Measurements from ENCODE around the gene PSMF1.
"Not testable (repeated sequence)": the region's sequence is repeated elsewhere in the genome, so short reads cannot be mapped to it uniquely, and the experiment has no call there.

The PSMF1 gene

DNA sequence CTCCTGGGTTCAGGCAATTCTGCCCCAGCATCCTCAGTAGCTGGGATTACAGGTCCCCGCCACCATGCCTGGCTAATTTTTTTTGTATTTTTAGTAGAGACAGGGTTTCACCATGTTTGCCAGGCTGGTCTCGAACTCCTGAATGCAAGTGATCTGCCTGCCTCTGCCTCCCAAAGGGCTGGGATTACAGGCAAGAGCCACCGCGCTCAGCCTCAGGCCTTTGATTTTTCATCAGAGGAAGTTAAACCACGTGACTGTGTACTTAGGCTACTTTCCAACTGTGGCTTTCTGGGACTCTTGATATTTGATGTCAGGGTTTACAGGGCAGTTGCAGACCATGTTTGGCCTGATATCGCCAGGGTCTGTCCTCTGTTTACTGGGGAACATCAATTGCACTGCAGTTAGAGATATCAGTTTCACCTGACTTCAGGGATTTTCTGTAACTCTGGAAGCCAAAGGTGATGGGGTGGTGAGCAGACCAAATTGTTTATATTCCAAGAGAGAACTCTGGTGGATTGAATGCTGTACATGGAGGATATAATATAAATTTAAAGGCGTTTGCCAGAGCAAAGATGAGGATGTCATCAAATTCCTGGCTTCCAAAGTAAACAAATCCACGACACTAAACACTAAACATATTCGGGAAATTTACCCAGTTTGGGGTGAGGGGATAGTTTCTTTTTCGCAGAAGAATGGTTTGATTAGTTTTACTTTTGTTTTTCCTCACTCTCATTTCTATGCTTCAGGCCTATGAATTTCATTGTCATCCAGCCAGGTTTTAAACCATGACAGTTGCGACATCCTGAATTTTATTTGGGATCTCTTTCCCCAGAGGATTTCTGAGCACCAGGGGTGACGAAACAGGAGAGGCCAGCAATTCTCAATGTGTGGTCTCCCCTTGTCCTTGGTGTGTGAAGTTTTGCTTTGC, 4.2 kb downstream of the PSMF1 start:
- DNase-seq (ENCODE audit: low spot score): no peak

DNA sequence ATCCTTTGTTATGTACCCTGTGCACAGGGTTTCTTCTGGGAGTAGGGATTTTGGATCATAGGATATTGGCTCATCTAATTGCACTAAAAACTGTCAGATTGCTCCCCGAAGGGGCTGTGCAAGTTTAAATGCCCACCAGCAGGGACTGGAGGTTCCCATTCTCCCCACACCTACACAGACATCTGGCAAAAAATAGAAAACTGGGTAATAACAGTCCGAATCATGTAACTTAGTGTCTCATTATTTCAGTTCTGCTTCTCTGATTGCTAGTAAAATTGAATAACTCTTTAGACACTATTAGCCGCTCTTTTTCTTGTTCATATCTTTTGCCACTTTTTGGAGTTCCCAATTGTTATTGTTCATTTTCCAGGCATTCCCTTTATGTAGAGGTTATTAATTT, 5.3 kb downstream of the PSMF1 start:
- DNase-seq (ENCODE audit: low spot score): no peak

DNA sequence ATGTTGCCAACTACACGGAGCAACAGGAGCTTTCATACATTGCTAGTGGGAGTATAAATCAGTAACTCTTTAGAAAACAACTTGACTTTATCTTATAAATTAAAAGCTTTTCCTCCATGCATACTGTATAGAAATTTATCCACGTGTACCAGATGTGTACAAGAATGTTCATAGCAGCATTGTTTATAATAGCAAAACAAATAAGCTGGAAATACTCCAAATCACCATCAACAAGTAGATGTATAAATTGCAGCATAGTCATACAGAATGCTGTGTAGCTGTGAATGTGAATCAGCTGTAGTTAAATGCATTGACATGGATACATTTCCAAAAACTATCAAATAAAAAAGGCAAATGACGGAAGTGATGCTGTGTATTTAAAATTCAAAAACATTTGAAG, 6.0 kb downstream of the PSMF1 start:
- DNase-seq (ENCODE audit: low spot score): no peak

DNA sequence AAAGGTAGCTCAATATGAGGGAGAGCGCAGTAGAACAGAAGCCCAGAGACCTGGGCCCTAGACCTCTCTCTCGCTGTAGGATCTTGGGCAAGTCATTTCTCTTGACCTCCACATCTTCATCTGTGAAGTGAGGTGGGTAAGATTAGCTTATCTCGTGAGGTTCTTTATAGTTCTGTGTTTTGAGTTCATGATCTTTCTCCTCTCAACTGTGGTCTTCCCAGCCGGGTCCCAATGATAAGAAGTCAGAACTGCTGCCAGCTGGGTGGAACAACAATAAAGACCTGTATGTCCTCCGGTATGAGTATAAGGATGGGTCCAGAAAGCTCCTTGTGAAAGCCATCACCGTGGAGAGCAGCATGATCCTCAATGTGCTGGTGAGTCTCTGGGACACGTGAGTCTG, 6.9 kb downstream of the PSMF1 start:
- no peak for DNase-seq (ENCODE audit: low spot score)

DNA sequence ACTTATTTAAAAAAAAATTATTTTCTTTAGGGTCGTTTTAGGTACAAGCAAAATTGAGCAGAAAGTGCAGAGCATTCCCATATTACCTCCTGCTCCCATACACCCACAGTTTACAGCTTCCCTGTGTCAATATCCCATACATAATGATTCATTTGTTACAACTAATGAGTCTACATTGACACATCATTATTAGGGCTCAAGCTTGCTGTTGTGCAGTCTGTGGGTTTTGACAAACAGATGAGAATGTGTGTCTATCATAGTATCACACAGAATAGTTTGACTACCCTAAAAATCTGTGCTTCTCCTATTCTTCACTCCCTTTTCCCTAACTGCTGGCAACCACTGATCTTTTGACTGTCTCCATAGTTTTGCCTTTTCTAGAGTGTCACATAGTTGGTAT, 9.4 kb downstream of the PSMF1 start:
- no peak for DNase-seq (ENCODE audit: low spot score)

DNA sequence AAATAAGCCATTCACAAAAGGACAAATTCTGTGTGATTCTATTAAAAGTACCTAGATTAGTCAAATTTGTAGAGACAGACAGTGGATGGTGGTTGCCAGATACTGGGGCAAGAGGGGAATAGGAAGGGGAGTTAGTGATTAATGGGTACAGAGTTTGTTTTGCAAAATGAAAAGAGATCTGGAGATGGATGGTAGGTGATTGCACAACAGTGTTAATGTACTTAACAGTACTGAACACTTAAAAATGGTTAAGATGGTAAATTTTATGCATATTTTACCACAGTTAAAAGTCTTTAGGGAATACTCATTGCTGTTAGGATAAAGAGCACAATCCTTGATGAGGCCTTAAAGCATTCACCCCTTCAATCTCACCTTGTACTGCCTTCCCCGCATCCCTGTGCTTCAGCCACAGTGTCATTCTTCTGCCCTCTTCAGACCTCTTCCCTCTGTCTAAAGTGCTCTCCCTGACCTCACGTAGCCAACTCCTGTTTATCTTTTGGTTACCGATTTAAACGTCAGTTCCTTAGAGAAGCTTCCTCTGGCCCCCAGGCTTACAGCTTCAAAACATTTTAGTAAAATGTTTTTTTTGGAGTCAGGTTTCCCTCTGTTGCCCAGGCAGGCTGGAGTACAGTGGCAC, 11.8 kb downstream of the PSMF1 start:
- no peak for DNase-seq (ENCODE audit: low spot score)

DNA sequence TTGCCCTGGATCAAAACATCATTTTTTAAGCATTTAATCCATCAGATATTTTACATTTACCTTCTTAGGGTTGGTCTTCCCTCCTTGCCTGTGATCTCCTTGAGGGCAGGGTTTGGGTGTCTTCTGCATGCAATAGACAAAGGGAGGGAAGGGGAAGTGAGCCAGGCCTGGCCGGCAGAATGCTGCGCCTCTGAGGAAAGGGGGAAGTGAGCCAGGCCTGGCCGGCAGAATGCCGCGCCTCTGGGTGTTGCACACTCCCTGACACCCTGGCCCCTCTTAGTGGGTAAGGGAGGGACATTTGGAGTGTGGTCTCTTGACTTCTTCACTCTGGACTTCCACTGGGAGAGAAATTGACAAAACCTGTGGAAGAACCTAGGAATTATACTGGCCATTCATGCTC, 12.4 kb downstream of the PSMF1 start:
- DNase-seq (ENCODE audit: low spot score): no peak

DNA sequence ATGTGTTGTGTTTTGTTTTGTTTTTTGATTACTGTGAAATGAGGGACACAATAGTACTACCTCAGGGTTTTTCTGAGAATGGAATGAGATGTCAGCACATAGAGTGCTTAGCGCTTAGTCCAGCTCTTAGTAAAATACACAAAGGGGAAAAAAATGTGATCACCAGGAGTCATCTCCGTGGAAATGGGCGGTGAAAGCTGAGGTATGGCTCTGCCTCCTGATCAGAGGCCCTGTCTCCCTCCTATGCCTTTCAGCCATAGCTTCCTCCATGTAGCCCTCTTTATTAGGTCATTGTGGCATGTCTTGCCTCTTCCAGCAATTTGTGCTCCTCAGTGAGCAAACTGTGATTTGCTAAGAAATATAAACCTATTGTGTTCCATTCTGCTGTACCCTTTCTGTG, 13.0 kb downstream of the PSMF1 start:
- no peak for DNase-seq (ENCODE audit: low spot score)

DNA sequence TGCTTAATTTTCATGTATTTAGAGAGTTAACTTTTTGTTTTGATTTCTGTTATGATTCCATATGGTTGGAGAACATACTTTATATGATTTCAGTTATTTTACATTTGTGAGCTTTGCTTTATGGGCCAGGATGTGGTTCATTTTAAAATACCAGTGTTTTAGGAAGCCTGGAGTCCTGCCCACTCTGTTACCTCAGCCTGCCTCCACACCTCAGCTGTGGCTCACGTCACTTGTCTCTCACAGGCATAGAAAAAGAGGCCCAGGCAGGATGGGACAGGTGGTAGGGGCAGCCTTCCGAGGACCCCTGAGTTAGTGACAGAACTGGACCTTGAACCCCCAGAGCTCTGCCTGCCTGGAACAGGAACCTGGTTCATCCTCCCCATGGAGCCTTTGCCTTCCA, 16.0 kb downstream of the PSMF1 start:
- DNase-seq (ENCODE audit: low spot score): no peak

DNA sequence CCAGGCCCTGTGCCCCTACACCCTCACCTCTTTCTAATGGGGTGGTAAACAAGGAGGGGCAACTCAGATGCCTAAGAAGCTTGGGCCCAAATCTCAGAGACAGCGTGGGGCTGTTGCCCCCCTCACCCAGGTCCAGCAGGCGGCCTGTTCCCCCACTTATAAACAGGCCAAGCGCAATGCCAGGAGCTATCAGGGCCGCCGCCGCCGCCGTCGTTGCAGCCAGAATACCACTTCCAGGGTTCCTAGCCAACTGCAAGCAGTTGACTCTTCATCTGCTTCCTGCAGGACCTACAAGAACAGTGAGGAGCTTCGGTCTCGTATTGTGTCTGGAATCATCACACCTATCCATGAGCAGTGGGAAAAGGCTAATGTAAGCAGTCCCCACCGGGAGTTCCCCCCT, 16.4 kb downstream of the PSMF1 start:
- no peak for DNase-seq (ENCODE audit: low spot score)

DNA sequence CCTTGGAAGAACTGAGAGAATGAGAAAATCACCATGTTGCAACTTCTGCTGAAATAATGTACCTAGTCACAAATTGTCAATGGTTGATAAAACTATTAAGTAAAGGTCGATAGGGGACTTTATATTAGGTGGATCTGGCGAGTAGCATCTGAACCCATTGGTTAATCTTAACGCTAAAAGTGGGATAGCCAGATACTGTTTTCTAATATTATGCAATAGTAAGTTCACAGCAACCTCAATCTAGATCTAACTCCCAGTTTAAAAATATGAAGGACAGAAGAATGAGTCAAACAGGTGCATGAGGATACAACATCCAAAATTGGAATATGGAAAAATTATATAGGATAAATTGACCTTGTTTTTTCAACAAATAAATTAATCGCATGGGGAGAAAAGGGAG, 18.8 kb downstream of the PSMF1 start:
- DNase-seq (ENCODE audit: low spot score): no peak

DNA sequence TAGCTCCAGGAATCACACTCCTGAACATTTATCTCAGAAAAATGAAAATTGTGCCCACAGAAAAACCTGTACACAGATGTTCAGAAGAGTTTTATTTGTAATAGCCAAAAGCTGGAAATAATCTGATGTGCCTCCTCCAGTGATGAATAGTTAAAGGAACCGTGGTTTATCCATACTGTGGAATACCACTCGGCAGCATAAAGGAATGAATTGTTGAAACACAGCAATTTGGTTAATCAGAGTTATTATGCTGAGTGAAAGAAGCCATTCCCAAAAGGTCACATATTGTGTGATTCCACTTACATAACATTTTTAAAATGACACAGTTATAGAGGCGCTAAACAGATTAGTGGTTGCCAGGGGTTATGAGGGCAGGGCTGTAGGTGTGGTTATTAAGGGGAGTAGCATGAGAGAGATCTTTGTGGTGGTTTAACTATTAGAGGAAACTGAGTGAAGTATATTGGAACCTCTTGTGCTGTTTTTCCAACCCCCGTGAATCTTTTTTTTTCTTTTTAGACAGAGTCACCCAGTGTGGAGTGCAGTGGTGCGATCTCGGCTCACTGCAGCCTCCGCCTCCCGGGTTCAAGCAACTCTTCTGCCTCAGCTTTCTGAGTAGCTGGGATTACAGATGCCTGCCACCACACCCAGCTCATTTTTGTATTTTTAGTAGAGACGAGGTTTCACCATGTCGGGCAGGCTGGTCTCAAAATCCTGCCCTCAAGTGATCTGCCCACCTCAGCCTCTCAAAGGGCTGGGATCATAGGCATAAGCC, 26.2 kb downstream of the PSMF1 start:
- DNase-seq (ENCODE audit: low spot score): no peak

DNA sequence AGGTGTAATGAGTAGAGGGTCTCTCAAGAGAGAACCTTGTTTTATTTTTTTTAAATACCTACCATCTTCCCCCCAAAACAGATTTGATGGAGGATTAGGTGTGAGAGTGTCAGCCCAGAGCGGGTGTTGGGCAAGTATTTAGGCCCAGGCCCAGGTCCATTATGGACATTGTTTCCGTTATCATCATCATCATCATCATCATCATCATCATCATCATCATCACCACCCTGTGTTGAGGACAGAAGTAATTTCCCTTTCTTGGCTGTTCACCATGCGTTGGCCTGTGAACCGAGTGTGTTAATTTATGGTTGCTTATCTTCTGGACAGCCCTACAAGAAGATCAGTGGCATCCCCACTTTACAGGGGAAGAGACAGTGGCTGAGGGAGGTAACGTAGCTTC, 28.6 kb downstream of the PSMF1 start:
- DNase-seq (ENCODE audit: low spot score): no peak

DNA sequence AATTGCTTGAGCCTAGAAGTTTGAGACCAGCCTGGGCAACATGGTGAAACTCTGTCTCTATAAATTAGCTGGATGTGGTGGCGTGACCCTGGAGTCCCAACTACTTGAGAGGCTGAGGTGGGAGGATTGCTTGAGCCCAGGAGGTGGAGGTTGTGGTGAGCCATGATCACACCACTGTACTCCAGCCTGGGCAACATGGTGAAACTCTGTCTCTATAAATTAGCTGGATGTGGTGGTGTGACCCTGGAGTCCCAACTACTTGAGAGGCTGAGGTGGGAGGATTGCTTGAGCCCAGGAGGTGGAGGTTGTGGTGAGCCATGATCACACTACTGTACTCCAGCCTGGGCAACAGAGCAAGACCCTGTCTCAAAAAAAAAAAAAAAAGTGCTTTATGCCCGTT, 31.4 kb downstream of the PSMF1 start:
- not testable (repeated sequence) for DNase-seq (ENCODE audit: low spot score)

DNA sequence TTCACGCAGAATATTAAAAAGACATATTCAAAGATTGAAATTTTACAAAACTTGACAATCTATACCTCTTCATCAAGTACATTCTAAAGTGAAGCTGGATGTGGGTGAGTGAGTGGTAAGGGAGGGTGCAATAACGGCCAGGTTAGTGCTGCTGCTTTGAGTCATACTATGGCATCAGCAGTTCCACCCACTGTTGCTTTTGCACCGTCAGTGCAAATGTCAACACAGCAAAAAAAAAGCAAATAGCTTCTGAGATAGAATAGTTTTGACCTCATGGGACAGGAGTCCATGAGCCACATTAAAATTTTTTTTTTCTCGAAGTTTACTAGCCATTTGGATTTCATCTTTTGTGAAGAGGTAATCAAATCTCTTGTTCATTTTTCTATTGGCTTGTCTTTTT, 31.8 kb downstream of the PSMF1 start:
- DNase-seq (ENCODE audit: low spot score): no peak

DNA sequence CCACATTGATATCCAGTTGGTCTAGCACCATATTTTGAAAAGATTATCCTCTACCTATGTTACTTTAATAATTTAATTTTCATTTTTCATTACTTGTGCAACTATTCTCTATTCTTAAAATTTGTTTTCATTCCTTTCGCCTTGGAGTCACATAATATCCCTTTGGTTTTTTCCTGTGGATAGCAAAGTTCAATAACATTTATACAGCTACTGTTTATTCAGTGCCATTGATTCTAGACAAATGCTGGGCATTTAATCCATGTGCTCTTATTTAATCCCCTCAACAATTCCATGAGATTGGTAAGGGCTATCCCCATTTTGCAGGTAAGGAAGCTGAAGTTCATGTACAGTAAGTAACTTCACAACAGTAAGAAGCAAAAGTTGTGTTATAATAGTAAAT, 32.6 kb downstream of the PSMF1 start:
- DNase-seq (ENCODE audit: low spot score): no peak

DNA sequence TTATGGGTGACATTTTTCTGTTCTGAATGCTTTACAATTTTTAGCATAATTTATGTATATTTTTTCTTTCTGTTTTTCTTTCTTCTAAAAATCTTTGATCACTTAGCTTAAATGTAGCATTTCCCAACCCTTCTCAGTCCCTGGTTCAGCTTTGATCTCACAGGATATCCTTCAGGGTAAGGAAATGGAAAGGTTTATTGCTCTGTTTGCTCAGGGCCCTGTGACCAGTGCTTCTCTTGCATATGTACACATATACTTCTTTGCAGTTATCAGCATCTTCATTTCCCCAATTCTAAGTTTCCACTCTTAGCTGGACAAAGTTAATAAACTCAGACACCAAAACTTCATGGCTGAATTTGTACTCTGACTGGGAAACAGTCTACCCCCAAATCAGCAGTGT, 35.8 kb downstream of the PSMF1 start:
- no peak for DNase-seq (ENCODE audit: low spot score)

DNA sequence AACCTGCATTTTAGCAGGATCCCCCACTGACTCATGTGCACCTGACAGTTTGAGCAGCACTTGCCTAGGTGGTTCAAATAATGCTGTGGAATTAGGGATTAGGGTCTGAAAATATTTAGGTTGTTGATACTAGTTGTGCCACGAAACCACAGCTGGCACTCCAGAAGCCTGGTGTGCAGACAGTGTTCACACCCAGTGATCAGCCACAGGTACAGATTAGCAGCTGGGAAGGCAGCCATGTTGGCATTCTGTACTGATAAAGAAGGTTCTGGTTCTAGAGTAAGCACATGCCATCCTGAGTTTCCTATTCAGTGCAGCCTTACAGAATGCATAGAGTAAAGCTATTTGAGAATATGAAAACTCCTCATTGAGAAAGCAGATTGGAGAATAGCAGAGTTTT, 36.3 kb downstream of the PSMF1 start:
- DNase-seq (ENCODE audit: low spot score): no peak

DNA sequence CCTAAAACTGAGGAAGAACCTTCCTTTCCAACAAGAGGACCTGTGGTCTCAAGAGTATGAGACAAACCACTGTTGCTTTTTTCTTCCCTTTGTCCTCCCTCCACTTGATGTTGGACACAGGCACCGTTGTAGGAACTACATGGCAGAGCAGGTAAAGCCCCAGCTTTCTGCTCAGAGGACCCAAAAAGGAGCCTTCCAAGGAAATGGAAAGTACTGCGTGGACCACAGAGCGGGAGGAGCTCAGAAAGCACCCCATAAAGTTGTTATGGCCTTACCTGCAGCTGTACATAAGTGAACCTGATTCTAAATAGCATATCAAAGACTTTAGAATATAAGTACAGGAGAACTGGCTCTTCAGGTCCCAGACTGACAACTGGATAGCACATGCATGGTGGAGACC, 36.9 kb downstream of the PSMF1 start:
- DNase-seq (ENCODE audit: low spot score): no peak

DNA sequence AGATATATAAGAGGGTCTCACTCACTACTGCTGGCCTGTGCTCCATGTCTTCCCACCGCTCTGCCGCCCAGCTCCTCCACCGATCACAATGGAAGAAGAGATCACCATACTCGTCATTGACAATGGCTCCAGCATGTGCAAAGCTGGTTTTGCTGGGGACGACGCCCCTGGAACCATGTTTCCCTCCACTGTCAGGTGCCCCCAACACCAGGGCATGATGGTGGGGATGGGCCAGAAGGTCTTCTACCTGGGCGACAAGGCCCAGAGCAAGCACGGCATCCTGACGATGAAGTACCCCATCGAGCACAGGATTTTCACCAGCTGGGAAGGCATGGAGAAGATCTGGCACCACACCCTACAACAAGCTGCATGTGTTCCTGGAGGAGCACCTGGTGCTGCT, 42.1 kb downstream of the PSMF1 start:
- no peak for DNase-seq (ENCODE audit: low spot score)

DNA sequence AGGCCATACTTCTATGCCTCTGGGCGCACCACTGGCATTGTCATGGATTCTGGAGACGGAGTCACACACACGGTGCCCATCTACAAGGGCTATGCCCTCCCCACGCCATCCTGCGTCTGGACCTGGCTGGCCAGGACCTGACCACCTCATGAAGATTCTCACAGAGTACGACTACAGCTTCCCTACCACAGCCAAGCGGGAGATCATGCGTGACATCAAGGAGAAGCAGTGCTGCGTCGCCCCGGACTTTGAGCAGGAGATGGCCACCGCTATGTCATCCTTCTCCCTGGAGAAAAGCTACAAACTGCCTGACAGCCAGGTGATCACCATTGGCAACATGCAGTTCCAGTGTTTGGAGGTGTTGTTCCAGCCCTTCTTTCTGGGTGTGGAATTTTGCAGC, 42.6 kb downstream of the PSMF1 start:
- DNase-seq (ENCODE audit: low spot score): no peak

DNA sequence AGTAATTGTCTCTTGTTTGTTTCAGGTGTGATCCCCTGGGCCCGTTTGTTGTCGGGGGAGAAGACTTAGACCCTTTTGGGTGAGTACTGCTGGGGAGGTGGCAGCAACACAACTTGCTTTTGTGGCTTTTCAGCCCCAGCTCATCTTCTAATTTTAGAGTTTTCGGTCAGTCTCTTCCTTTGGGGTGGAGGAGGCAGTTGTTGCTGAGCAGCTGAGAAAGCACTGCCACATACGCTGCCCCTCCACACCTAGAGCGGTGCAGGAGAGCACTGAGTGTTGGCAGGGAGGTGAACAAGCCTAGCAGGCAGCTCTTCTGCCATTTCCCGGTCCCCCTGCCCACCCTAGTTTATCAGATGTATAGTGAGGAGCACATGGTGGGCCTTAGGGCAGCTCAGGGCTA, 44.7 kb downstream of the PSMF1 start:
- DNase-seq (ENCODE audit: low spot score): no peak

DNA sequence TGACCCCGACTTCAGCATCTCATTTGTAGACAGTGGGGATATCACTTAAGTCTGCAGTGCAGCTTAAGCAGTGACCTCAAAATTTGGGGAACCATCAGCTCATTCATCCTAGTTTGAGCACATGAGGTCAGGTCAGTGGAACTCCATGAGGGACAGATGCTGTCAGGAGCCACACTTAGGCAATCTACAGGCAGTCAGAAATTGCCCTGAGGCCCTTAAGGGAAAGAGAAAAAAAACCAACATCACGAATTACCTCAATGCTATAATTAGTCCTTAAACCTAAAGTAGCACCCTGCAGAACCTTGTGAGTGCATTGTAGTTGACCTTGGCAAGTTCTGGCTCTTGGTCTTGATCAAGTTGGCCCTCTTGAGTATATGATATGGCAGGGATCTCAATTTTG, 45.3 kb downstream of the PSMF1 start:
- DNase-seq (ENCODE audit: low spot score): no peak

Measured in kidney capillary endothelial cell (primary cell).